Stimulated activated memory B cell treated with anti-CD40 and anti-IgM and Interleukin-4, amounts not matched to agents 10 μg/mL and 1 μg/mL and 100 μg/mL, for 72 hours (primary cell): ENCODE results near the gene BORCS6.
"Not testable (repeated sequence)": the region's sequence is repeated elsewhere in the genome, so short reads cannot be mapped to it uniquely, and the experiment has no call there.

Source experiments
- ATAC-seq: fragments of 150-1000 bp; cut with Tn5 transposase; 2 replicates; pipeline ENCODE4 v1.10.0; 2021
- H3K27ac Mint-ChIP-seq: one replicate; pipeline ENCODE4 v1.8.0; 2022; ENCODE audit warnings: mild to moderate bottlenecking, mixed read lengths
- H3K27me3 Mint-ChIP-seq: one replicate; pipeline ENCODE4 v1.8.0; 2022; ENCODE audit warnings: mixed read lengths
- H3K36me3 Mint-ChIP-seq: one replicate; pipeline ENCODE4 v1.8.0; 2022; ENCODE audit warnings: mixed read lengths
- H3K4me1 Mint-ChIP-seq: one replicate; pipeline ENCODE4 v1.8.0; 2022; ENCODE audit warnings: mixed read lengths
- H3K4me3 Mint-ChIP-seq: one replicate; pipeline ENCODE4 v1.8.0; 2022; ENCODE audit warnings: mild to moderate bottlenecking, moderate library complexity, mixed read lengths
- H3K9me3 Mint-ChIP-seq: one replicate; pipeline ENCODE4 v1.8.0; 2022; ENCODE audit warnings: mixed read lengths

BORCS6 gene

GRCh38 chr17:8187517-8188262 lies 2.3 kb downstream of the BORCS6 start:
- peak; percentile 47 for ATAC-seq
- Mint-ChIP-seq H3K27ac (no peak overlapping the region), H3K4me1 (peaks cover 11% of the 10 kb centered on the region), H3K27me3 (no peaks in the 10 kb centered on the region), H3K9me3 (no peaks in the 10 kb centered on the region), H3K36me3 (no peaks in the 10 kb centered on the region), H3K4me3 (no peak overlapping the region)

- ATAC-seq = peak; percentile 72
- peaks cover 14% of the 10 kb centered on the region for H3K4me1 Mint-ChIP-seq
- H3K27me3 Mint-ChIP-seq = no peaks in the 10 kb centered on the region
- no peak overlapping the region for H3K4me3 Mint-ChIP-seq
- H3K27ac Mint-ChIP-seq = no peak overlapping the region
- H3K9me3 Mint-ChIP-seq = no peaks in the 10 kb centered on the region
- H3K36me3 Mint-ChIP-seq = no peaks in the 10 kb centered on the region
These were observed 3.0 kb downstream of the BORCS6 start for GRCh38 chr17:8186787-8187516.

GRCh38 chr17:8186446-8186786 lies 3.6 kb downstream of the BORCS6 start:
- ATAC-seq = peak; percentile 2
- Mint-ChIP-seq H3K27ac (no peak overlapping the region), H3K4me3 (no peak overlapping the region), H3K9me3 (no peaks in the 10 kb centered on the region), H3K36me3 (no peaks in the 10 kb centered on the region), H3K4me1 (peaks cover 17% of the 10 kb centered on the region), H3K27me3 (no peaks in the 10 kb centered on the region)

- no peak overlapping the region for H3K4me3 Mint-ChIP-seq
- peaks cover 16% of the 10 kb centered on the region for H3K4me1 Mint-ChIP-seq
- no peaks in the 10 kb centered on the region for H3K36me3 Mint-ChIP-seq
- no peaks in the 10 kb centered on the region for H3K27me3 Mint-ChIP-seq
- no peak overlapping the region for H3K27ac Mint-ChIP-seq
- no peaks in the 10 kb centered on the region for H3K9me3 Mint-ChIP-seq
- peak; percentile 56 for ATAC-seq
These were observed 4.2 kb downstream of the BORCS6 start for GRCh38 chr17:8185582-8186445.

GRCh38 chr17:8176998-8177731 lies 12.8 kb downstream of the BORCS6 start:
- ATAC-seq = no peak
- no peaks in the 10 kb centered on the region for H3K9me3 Mint-ChIP-seq
- H3K4me3 Mint-ChIP-seq = peak overlapping the region; percentile 88
- H3K27me3 Mint-ChIP-seq = no peaks in the 10 kb centered on the region
- H3K4me1 Mint-ChIP-seq = peaks cover 54% of the 10 kb centered on the region
- peak overlapping the region; percentile 84 for H3K27ac Mint-ChIP-seq
- no peaks in the 10 kb centered on the region for H3K36me3 Mint-ChIP-seq

- peak within 1 kb of the TSS; percentile 84 for H3K27ac Mint-ChIP-seq
- no peaks in the 10 kb centered on the region for H3K36me3 Mint-ChIP-seq
- no peaks in the 10 kb centered on the region for H3K9me3 Mint-ChIP-seq
- peak; percentile 70 for ATAC-seq
- peak within 1 kb of the TSS; percentile 88 for H3K4me3 Mint-ChIP-seq
- peaks cover 56% of the 10 kb centered on the region for H3K4me1 Mint-ChIP-seq
- no peaks in the 10 kb centered on the region for H3K27me3 Mint-ChIP-seq
These were observed 13.6 kb downstream of the BORCS6 start, which contains the start of gene TMEM107 for GRCh38 chr17:8176197-8176940. TMEM107 (minus strand) TSS chr17:8176380; CDS start chr17:8176286, 94 bp downstream.

GRCh38 chr17:8175795-8176196 lies 14.2 kb downstream of the BORCS6 start:
- no peaks in the 10 kb centered on the region for H3K9me3 Mint-ChIP-seq

GRCh38 chr17:8173871-8174322 lies 16.1 kb downstream of the BORCS6 start:
- Mint-ChIP-seq H3K4me1 (peaks cover 58% of the 10 kb centered on the region), H3K9me3 (no peaks in the 10 kb centered on the region)

More at GRCh38 chr17:8175795-8176196, 14.2 kb downstream of the BORCS6 start:
- Mint-ChIP-seq H3K4me1 (peaks cover 58% of the 10 kb centered on the region), H3K4me3 (peak overlapping the region; percentile 88), H3K27ac (peak overlapping the region; percentile 84), H3K27me3 (no peaks in the 10 kb centered on the region), H3K36me3 (no peaks in the 10 kb centered on the region)
- ATAC-seq = peak; percentile 13

GRCh38 chr17:8173056-8173870 lies 16.7 kb downstream of the BORCS6 start:
- peak; percentile 93 for ATAC-seq
- Mint-ChIP-seq H3K36me3 (no peaks in the 10 kb centered on the region), H3K27me3 (no peaks in the 10 kb centered on the region), H3K4me1 (peaks cover 58% of the 10 kb centered on the region), H3K27ac (peak overlapping the region; percentile 100), H3K4me3 (peak overlapping the region; percentile 94), H3K9me3 (no peaks in the 10 kb centered on the region)

More at GRCh38 chr17:8173871-8174322, 16.1 kb downstream of the BORCS6 start:
- ATAC-seq = no peak
- H3K36me3 Mint-ChIP-seq = no peaks in the 10 kb centered on the region
- H3K4me3 Mint-ChIP-seq = peak overlapping the region; percentile 94
- no peaks in the 10 kb centered on the region for H3K27me3 Mint-ChIP-seq
- peak overlapping the region; percentile 100 for H3K27ac Mint-ChIP-seq

GRCh38 chr17:8170186-8170585 lies 19.8 kb downstream of the BORCS6 start:
- not testable (repeated sequence) for H3K27me3 Mint-ChIP-seq, H3K36me3 Mint-ChIP-seq, ATAC-seq, H3K4me3 Mint-ChIP-seq, H3K9me3 Mint-ChIP-seq, H3K27ac Mint-ChIP-seq
- peaks cover 39% of the 10 kb centered on the region for H3K4me1 Mint-ChIP-seq

GRCh38 chr17:8167526-8167925 lies 22.5 kb downstream of the BORCS6 start:
- H3K36me3 Mint-ChIP-seq = no peaks in the 10 kb centered on the region
- no peaks in the 10 kb centered on the region for H3K9me3 Mint-ChIP-seq
- H3K27me3 Mint-ChIP-seq = no peaks in the 10 kb centered on the region
- H3K4me3 Mint-ChIP-seq = no peak overlapping the region
- no peak for ATAC-seq
- no peak overlapping the region for H3K27ac Mint-ChIP-seq
- peaks cover 34% of the 10 kb centered on the region for H3K4me1 Mint-ChIP-seq

- Mint-ChIP-seq H3K9me3 (no peaks in the 10 kb centered on the region), H3K4me1 (peaks cover 33% of the 10 kb centered on the region), H3K4me3 (no peak overlapping the region), H3K27ac (no peak overlapping the region), H3K36me3 (peaks cover under 1% of the 10 kb centered on the region), H3K27me3 (no peaks in the 10 kb centered on the region)
- ATAC-seq = no peak
These were observed 23.2 kb downstream of the BORCS6 start for GRCh38 chr17:8166731-8167130.

GRCh38 chr17:8164815-8165131 lies 25.2 kb downstream of the BORCS6 start:
- Mint-ChIP-seq H3K9me3 (no peaks in the 10 kb centered on the region), H3K4me1 (peaks cover 47% of the 10 kb centered on the region)
- ATAC-seq = no peak

More at GRCh38 chr17:8164815-8165131, 25.2 kb downstream of the BORCS6 start:
- H3K27me3 Mint-ChIP-seq = no peaks in the 10 kb centered on the region
- H3K27ac Mint-ChIP-seq = peak overlapping the region; percentile 99
- H3K36me3 Mint-ChIP-seq = peaks cover 20% of the 10 kb centered on the region
- no peak overlapping the region for H3K4me3 Mint-ChIP-seq
